Measurements from ENCODE around the gene PPP1R16B.

The PPP1R16B gene

GRCh38 chr20:38920851-38921250, 115.4 kb downstream of the PPP1R16B start:
- Histone ChIP-seq H3K4me2 (ENCODE audit: low read depth, low read length, poor library complexity, severe bottlenecking) (no peak overlapping the region), H3K9ac (ENCODE audit: low read length) (no peak overlapping the region), H2AFZ (ENCODE audit: low read depth, low read length, severe bottlenecking) (no peak overlapping the region), H3K9me2 (replicated peaks; ENCODE audit: insufficient read depth, low read length) (no peaks in the 10 kb centered on the region), H3K27me3 (ENCODE audit: low read length) (no peaks in the 10 kb centered on the region), H3K4me3 (ENCODE audit: insufficient read depth, low read length, poor library complexity, severe bottlenecking) (no peak overlapping the region), H3K36me3 (ENCODE audit: low read length) (peaks cover 12% of the 10 kb centered on the region), H3F3A (ENCODE audit: insufficient read depth) (peaks cover 17% of the 10 kb centered on the region), H4K20me1 (ENCODE audit: low read depth, low read length) (no peaks in the 10 kb centered on the region), H3K79me2 (ENCODE audit: insufficient read depth, low read length) (no peaks in the 10 kb centered on the region), H3K9me3 (ENCODE audit: insufficient read depth, low read length) (no peaks in the 10 kb centered on the region), H3K27ac (ENCODE audit: low read depth, low read length) (no peak overlapping the region)
- no peak for TF ChIP-seq EZH2phosphoT487 (conservative IDR thresholded peaks at IDR 0.05; ENCODE audit: low read length)
- no peak for TF ChIP-seq CTCF (IDR thresholded peaks at IDR 0.05; ENCODE audit: insufficient read depth, low read length, poor library complexity, severe bottlenecking)

- H3K36me3 ChIP-seq (ENCODE audit: low read length): no peaks in the 10 kb centered on the region
- H2AFZ ChIP-seq (ENCODE audit: low read depth, low read length, severe bottlenecking): no peak overlapping the region
- H4K20me1 ChIP-seq (ENCODE audit: low read depth, low read length): no peaks in the 10 kb centered on the region; the same call in 1 of the 2 replicates
- no peaks in the 10 kb centered on the region for H3K9me3 ChIP-seq (ENCODE audit: insufficient read depth, low read length)
- H3K27me3 ChIP-seq (ENCODE audit: low read length): no peaks in the 10 kb centered on the region
- H3K9me2 ChIP-seq (replicated peaks; ENCODE audit: insufficient read depth, low read length): no peaks in the 10 kb centered on the region
- H3K4me2 ChIP-seq (ENCODE audit: low read depth, low read length, poor library complexity, severe bottlenecking): no peak overlapping the region
- peaks cover 34% of the 10 kb centered on the region for H3K79me2 ChIP-seq (ENCODE audit: insufficient read depth, low read length)
- no peak overlapping the region for H3K9ac ChIP-seq (ENCODE audit: low read length)
- TF ChIP-seq EZH2phosphoT487 (conservative IDR thresholded peaks at IDR 0.05; ENCODE audit: low read length) (no peak), CTCF (IDR thresholded peaks at IDR 0.05; ENCODE audit: insufficient read depth, low read length, poor library complexity, severe bottlenecking) (no peak)
- H3K27ac ChIP-seq (ENCODE audit: low read depth, low read length): no peak overlapping the region; the same call in 1 of the 2 replicates
- H3K4me3 ChIP-seq (ENCODE audit: insufficient read depth, low read length, poor library complexity, severe bottlenecking): no peak overlapping the region
- H3F3A ChIP-seq (ENCODE audit: insufficient read depth): peaks cover 17% of the 10 kb centered on the region
These were observed 119.2 kb downstream of the PPP1R16B start for GRCh38 chr20:38924718-38925117.

DNA sequence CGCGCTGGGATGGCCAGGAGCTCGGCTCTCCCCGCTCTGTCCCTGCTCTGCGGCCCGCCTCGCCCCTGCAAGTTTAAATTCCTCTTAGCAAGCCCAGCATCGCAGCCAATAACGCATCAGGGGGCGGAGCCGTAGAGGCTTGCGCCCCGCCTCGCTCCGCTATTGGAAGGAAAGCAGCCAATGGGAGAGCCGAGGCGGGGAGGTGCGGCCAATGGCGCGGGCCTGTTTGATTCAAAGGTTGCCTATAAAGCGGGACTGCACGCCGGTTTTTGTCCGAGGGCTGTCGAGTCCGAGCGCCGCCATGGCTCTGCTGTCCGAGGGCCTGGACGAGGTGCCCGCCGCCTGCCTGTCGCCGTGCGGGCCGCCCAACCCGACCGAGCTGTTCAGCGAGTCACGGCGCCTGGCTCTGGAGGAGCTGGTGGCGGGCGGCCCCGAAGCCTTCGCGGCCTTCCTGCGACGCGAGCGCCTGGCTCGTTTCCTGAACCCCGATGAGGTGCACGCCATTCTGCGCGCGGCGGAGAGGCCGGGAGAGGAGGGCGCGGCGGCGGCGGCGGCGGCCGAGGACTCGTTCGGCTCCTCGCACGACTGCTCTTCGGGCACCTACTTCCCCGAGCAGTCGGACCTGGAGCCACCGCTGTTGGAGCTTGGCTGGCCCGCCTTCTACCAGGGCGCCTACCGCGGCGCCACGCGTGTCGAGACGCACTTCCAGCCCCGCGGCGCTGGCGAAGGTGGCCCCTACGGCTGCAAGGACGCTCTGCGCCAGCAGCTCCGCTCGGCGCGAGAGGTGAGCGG, 120.8 kb downstream of the PPP1R16B start, which contains the start of gene FAM83D:
Gene FAM83D (plus strand): TSS at position 276 of the 792 bp plus-strand sequence. CDS start 26 bp downstream, at position 302.
- Histone ChIP-seq H3K9me3 (ENCODE audit: insufficient read depth, low read length) (no peaks in the 10 kb centered on the region), H3F3A (ENCODE audit: insufficient read depth) (peaks cover 17% of the 10 kb centered on the region), H3K4me3 (ENCODE audit: insufficient read depth, low read length, poor library complexity, severe bottlenecking) (peak within 1 kb of the TSS; percentile 94), H3K9me2 (replicated peaks; ENCODE audit: insufficient read depth, low read length) (no peaks in the 10 kb centered on the region), H3K4me2 (ENCODE audit: low read depth, low read length, poor library complexity, severe bottlenecking) (peak within 1 kb of the TSS; percentile 73), H2AFZ (ENCODE audit: low read depth, low read length, severe bottlenecking) (no peak within 1 kb of the TSS), H3K79me2 (ENCODE audit: insufficient read depth, low read length) (peaks cover 50% of the 10 kb centered on the region), H3K9ac (ENCODE audit: low read length) (peak within 1 kb of the TSS; percentile 97), H3K36me3 (ENCODE audit: low read length) (no peaks in the 10 kb centered on the region), H3K27ac (ENCODE audit: low read depth, low read length) (peak within 1 kb of the TSS; percentile 73), H4K20me1 (ENCODE audit: low read depth, low read length) (no peaks in the 10 kb centered on the region; the same call in 1 of the 2 replicates), H3K27me3 (ENCODE audit: low read length) (no peaks in the 10 kb centered on the region)
- no peak for TF ChIP-seq CTCF (IDR thresholded peaks at IDR 0.05; ENCODE audit: insufficient read depth, low read length, poor library complexity, severe bottlenecking)
- no peak for TF ChIP-seq EZH2phosphoT487 (conservative IDR thresholded peaks at IDR 0.05; ENCODE audit: low read length)

Data from SU-DHL-6 (cell line).